IPS-15b (cell line): ENCODE measurements around the gene FADS6.

ENCODE experiments used
- H3K27me3 ChIP-seq: one replicate; pipeline ENCODE4 v1.6.1; 2013; ENCODE audit warnings: low read length; ENCODE audit not compliant: control insufficient read depth, insufficient read depth
- H3K36me3 ChIP-seq: one replicate; pipeline ENCODE4 v1.6.1; 2013; ENCODE audit warnings: low read length; ENCODE audit not compliant: control insufficient read depth, insufficient read depth
- H3K4me1 ChIP-seq: one replicate; pipeline ENCODE4 v1.6.1; 2013; ENCODE audit warnings: mild to moderate bottlenecking, low read length; ENCODE audit not compliant: control insufficient read depth, insufficient read depth
- H3K4me3 ChIP-seq: one replicate; pipeline ENCODE4 v1.5.1; 2013; ENCODE audit warnings: low read depth, low read length
- H3K9ac ChIP-seq: one replicate; pipeline ENCODE4 v1.6.1; 2013; ENCODE audit warnings: low read depth, mild to moderate bottlenecking, low read length
- H3K9me3 ChIP-seq: one replicate; pipeline ENCODE4 v1.6.1; 2013; ENCODE audit warnings: mild to moderate bottlenecking, low read length; ENCODE audit not compliant: control insufficient read depth, insufficient read depth

The FADS6 gene

GRCh38 chr17:74928786-74929185, 35.4 kb upstream of the FADS6 start:
- H3K9me3 ChIP-seq, result no peaks in the 10 kb centered on the region
- H3K9ac ChIP-seq, result no peak overlapping the region
- peaks cover 57% of the 10 kb centered on the region for H3K27me3 ChIP-seq
- H3K4me1 ChIP-seq, result no peaks in the 10 kb centered on the region
- no peak overlapping the region for H3K4me3 ChIP-seq
- no peaks in the 10 kb centered on the region for H3K36me3 ChIP-seq

DNA sequence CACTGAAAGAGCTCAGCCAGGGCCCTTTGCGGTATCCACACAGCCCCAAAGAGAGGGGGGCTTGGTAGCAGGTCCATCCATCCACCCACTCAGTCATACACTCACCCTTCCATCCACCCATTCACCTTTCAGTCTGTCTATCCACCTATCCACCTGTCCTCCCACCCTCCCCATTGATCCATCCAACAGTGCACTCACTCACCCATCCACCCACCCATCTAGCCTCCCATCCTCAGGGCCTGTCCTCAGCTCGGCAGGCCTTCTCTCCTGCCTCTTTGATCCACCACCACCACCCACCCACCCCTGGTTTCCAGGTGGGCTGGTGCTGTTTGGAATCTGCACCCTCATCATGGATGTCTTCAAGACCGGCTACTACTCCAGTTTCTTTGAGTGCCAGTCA, 31.8 kb upstream of the FADS6 start:
- peak overlapping the region; percentile 64 for H3K4me3 ChIP-seq
- H3K4me1 ChIP-seq, result peaks cover 3% of the 10 kb centered on the region
- H3K27me3 ChIP-seq, result peaks cover 63% of the 10 kb centered on the region
- H3K36me3 ChIP-seq, result no peaks in the 10 kb centered on the region
- H3K9ac ChIP-seq, result no peak overlapping the region
- no peaks in the 10 kb centered on the region for H3K9me3 ChIP-seq

- peak within 1 kb of the TSS; percentile 64 for H3K4me3 ChIP-seq
- H3K27me3 ChIP-seq, result peaks cover 64% of the 10 kb centered on the region
- H3K9ac ChIP-seq, result no peak within 1 kb of the TSS
- H3K36me3 ChIP-seq, result peaks cover 3% of the 10 kb centered on the region
- H3K4me1 ChIP-seq, result peaks cover 3% of the 10 kb centered on the region
- H3K9me3 ChIP-seq, result no peaks in the 10 kb centered on the region
These were observed 31.0 kb upstream of the FADS6 start, which contains the start of gene OTOP2 for GRCh38 chr17:74924250-74924948. TSS of gene OTOP2 (plus strand) at chr17:74924273. CDS start at chr17:74924633, 360 bp downstream.

GRCh38 chr17:74923538-74924249, 30.3 kb upstream of the FADS6 start:
- Histone ChIP-seq H3K27me3 (peaks cover 60% of the 10 kb centered on the region), H3K4me1 (peaks cover 3% of the 10 kb centered on the region), H3K9me3 (no peaks in the 10 kb centered on the region), H3K36me3 (peaks cover 3% of the 10 kb centered on the region), H3K4me3 (peak overlapping the region; percentile 64), H3K9ac (no peak overlapping the region)

DNA sequence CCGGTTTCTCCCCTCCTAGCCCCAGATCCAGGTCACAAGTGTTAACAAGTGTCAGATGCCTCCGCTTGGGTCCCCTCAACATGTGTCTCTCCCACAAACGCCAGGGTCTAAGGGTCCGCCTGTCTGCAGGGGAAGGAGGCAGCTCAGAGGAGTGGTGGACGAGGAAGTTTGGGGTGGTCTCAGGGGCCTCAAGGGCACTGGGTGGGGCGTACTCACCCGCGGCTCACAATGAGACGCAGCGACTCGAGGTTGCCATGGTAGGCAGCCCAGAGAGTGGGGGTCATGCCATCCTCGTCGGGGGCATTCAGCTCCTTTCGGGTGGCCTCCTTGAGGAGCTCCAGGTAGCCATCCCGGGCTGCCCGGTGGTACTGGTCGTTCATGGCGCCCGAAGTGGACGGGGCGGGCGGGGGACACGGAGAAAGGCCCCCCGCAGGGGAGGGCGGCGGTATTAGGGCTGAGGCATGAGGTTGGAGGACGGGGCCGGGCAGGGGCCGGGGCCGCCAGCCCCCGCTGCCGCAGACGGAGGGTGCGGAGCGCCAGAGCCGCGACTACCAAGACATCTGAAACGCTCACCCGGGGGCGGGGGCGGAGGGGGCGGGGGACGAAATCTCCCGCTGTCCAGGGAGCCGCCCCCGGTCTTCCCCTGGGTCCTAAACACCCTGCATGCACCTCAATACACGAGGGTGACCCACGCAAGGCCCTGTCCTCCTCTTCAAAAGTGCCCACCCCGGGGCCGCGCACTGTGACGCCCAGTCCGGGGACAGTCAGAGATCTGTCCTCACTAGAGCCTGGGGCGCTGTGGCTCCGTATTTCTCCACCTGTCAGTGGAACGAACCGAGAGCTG, 29.5 kb upstream of the FADS6 start, which contains the start of gene USH1G:
Gene USH1G (minus strand): TSS at position 562 of the 844 bp plus-strand sequence. CDS start 182 bp downstream, at position 380.
- H3K9ac ChIP-seq, result peak within 1 kb of the TSS; percentile 24
- H3K36me3 ChIP-seq, result peaks cover 3% of the 10 kb centered on the region
- peaks cover 59% of the 10 kb centered on the region for H3K27me3 ChIP-seq
- no peaks in the 10 kb centered on the region for H3K9me3 ChIP-seq
- H3K4me1 ChIP-seq, result peaks cover 3% of the 10 kb centered on the region
- H3K4me3 ChIP-seq, result peak within 1 kb of the TSS; percentile 64

DNA sequence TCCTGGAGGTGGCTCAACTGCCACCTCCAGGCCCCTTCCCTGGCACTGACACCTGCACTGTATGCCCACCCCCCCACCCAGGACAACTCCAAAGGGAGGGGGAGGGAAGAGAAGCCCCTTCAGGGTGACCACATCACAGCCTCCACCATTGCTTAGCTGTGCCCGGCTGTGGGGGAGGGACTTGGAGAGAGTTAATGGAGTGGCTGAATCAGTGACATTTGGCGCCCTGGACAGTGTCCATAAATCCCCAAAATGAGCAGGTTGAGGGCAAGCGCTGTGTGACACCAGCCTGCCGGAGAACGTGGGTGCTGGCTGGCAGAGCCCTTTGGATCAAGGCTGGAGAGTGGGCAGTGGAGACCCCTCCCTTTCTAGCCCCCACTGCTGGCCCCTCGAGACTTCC, 28.7 kb upstream of the FADS6 start:
- Histone ChIP-seq H3K4me3 (peak overlapping the region; percentile 62), H3K9me3 (no peaks in the 10 kb centered on the region), H3K9ac (no peak overlapping the region), H3K36me3 (peaks cover 3% of the 10 kb centered on the region), H3K27me3 (peaks cover 52% of the 10 kb centered on the region), H3K4me1 (peaks cover 3% of the 10 kb centered on the region)

GRCh38 chr17:74921769-74922168, 28.3 kb upstream of the FADS6 start:
- no peaks in the 10 kb centered on the region for H3K9me3 ChIP-seq
- H3K4me3 ChIP-seq, result no peak overlapping the region
- H3K9ac ChIP-seq, result no peak overlapping the region
- peaks cover 48% of the 10 kb centered on the region for H3K27me3 ChIP-seq
- H3K4me1 ChIP-seq, result peaks cover 3% of the 10 kb centered on the region
- H3K36me3 ChIP-seq, result peaks cover 3% of the 10 kb centered on the region

DNA sequence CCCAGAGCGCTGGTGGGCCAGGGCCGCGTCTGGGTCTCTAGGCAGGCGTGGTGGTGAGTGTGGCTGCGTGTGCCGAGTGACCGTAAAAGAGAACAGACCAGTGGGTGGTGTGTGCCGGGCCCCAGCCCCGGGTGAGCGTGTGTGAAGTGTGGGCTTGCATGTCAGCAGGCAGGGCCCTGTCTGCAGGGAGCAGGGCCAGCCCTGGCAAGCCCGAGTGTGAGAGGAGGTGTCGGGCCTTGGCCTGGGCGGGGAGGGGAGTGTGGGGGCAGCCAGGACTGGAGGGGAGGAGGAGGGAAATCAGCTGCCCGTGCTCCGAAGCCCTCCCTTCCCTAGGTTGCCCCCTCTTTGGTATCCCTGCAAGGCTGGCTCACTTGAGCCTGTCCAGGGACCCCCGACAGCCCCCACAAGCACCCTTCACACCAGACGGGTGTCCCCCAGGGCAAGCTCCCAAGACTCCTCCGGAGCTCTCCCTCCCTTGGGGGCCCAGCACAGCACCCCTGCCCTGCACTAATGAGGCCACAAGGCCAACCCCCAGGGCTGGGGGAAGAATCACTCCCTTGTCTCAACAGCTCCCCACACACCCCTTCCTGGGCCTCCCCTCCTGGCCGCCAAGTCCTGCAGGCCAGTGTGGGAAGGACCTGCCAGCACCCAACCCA, 27.7 kb upstream of the FADS6 start:
- peaks cover 3% of the 10 kb centered on the region for H3K36me3 ChIP-seq
- no peak overlapping the region for H3K4me3 ChIP-seq
- no peak overlapping the region for H3K9ac ChIP-seq
- peaks cover 3% of the 10 kb centered on the region for H3K4me1 ChIP-seq
- peaks cover 42% of the 10 kb centered on the region for H3K27me3 ChIP-seq
- no peaks in the 10 kb centered on the region for H3K9me3 ChIP-seq

DNA sequence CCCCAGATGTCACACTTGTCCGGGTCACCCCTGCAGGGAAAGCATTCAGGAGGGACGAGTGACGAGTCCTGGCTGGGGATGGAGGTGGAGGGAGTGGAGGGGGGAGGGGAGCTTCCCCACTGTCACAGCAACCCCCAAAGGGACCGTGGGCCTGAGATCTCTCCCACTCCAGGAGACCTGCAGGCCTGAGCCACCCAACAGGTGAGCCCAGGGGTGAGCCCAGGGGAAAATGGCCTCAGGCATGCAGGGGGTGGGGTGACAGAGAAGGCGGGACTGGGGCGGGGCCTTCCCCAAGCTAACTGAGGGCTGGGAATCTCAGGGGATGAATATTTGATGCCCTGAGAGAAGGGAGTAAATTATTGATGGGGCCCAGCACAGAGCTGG, 27.2 kb upstream of the FADS6 start:
- H3K4me1 ChIP-seq, result peaks cover 3% of the 10 kb centered on the region
- no peak overlapping the region for H3K9ac ChIP-seq
- H3K27me3 ChIP-seq, result peaks cover 37% of the 10 kb centered on the region
- H3K9me3 ChIP-seq, result no peaks in the 10 kb centered on the region
- no peak overlapping the region for H3K4me3 ChIP-seq
- H3K36me3 ChIP-seq, result peaks cover 3% of the 10 kb centered on the region

DNA sequence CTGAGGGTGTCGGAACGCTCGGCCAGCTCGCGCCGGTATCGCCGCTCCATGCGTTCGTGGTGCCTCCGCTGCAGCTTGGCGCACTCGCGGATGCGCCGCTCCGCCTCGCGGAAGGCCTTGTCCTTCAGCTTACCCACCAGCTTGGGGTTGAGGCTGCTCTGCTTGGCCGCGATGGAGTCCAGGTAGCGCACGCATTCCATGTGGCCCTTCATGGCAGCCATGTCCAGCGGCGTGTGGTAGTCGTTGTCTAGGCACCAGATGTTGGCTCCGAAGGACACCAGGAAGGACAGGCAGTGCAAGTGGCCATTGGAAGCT, 26.8 kb upstream of the FADS6 start:
- Histone ChIP-seq H3K36me3 (peaks cover 3% of the 10 kb centered on the region), H3K4me1 (peaks cover 3% of the 10 kb centered on the region), H3K9me3 (no peaks in the 10 kb centered on the region), H3K4me3 (no peak overlapping the region), H3K9ac (no peak overlapping the region), H3K27me3 (peaks cover 33% of the 10 kb centered on the region)
